Activated B cell treated with CpG ODN at 0.5 μM for 24 hours (primary cell): Measurements from ENCODE around the gene SHF. TPM values are rescaled to one million over a fixed set of nuclear protein-coding genes. Genes with fewer than 3 reads are reported as not detected.
A peak's percentile ranks its signal among the peaks of the same experiment; 100 is the strongest.
"Not testable (repeated sequence)": the region's sequence is repeated elsewhere in the genome, so short reads cannot be mapped to it uniquely, and the experiment has no call there.

ENCODE experiments used
- ATAC-seq: fragments of 200-7000 bp; cut with Tn5 transposase; one replicate; pipeline ENCODE4 v1.10.0; 2021; ENCODE audit warnings: low read depth, mild to moderate bottlenecking, moderate library complexity
- CTCF ChIA-PET: fragments of 350-600 bp; sonication (Branson Sonifier 250); formaldehyde crosslinking; loops from one replicate; lab custom pipeline; 2021; ENCODE audit warnings: antibody characterized with exemption; lab: Charles Lee
- POLR2A ChIA-PET: fragments of 350-600 bp; sonication (Branson Sonifier 250); formaldehyde crosslinking; loops from one replicate; lab custom pipeline; 2021; ENCODE audit warnings: antibody characterized with exemption; lab: Charles Lee
- DNase-seq: peaks from one replicate; pipeline ENCODE4 v3.0.0; 2022
- H3K27ac Mint-ChIP-seq: one replicate; pipeline ENCODE4 v1.8.0; 2020; ENCODE audit warnings: mixed read lengths
- H3K27me3 Mint-ChIP-seq: one replicate; pipeline ENCODE4 v1.8.0; 2021; ENCODE audit warnings: mixed read lengths
- H3K36me3 Mint-ChIP-seq: one replicate; pipeline ENCODE4 v1.8.0; 2021; ENCODE audit warnings: low read depth, mixed read lengths
- H3K4me1 Mint-ChIP-seq: one replicate; pipeline ENCODE4 v1.8.0; 2021; ENCODE audit warnings: mixed read lengths
- H3K4me3 Mint-ChIP-seq: one replicate; pipeline ENCODE4 v1.8.0; 2020; ENCODE audit warnings: mild to moderate bottlenecking, mixed read lengths
- H3K9me3 Mint-ChIP-seq: one replicate; pipeline ENCODE4 v1.8.0; 2020; ENCODE audit warnings: mixed read lengths
- CTCF ChIP-seq: fragments of 200-600 bp; IDR thresholded peaks from one replicate; pipeline ENCODE4 v1.8.0; 2022; ENCODE audit warnings: antibody characterized with exemption, mild to moderate bottlenecking
- intact Hi-C: fragments of 100-400 bp; cut with micrococcal nuclease; formaldehyde crosslinking; loops from one replicate; pipeline ENCODE4 v1.15.1; 2024
- total RNA-seq: library from RNA; stranded (reverse); gene quantifications from 2 replicates; pipeline ENCODE4 v1.2.3, GENCODE V29; 2022

SHF gene, protein sequence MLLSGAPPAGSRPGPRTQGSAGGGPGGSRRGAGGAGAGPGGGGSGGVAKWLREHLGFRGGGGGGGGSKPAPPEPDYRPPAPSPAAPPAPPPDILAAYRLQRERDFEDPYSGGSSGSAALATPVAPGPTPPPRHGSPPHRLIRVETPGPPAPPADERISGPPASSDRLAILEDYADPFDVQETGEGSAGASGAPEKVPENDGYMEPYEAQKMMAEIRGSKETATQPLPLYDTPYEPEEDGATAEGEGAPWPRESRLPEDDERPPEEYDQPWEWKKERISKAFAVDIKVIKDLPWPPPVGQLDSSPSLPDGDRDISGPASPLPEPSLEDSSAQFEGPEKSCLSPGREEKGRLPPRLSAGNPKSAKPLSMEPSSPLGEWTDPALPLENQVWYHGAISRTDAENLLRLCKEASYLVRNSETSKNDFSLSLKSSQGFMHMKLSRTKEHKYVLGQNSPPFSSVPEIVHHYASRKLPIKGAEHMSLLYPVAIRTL
- 5.8 and 8.5 TPM in 2 replicates for total RNA-seq

DNA sequence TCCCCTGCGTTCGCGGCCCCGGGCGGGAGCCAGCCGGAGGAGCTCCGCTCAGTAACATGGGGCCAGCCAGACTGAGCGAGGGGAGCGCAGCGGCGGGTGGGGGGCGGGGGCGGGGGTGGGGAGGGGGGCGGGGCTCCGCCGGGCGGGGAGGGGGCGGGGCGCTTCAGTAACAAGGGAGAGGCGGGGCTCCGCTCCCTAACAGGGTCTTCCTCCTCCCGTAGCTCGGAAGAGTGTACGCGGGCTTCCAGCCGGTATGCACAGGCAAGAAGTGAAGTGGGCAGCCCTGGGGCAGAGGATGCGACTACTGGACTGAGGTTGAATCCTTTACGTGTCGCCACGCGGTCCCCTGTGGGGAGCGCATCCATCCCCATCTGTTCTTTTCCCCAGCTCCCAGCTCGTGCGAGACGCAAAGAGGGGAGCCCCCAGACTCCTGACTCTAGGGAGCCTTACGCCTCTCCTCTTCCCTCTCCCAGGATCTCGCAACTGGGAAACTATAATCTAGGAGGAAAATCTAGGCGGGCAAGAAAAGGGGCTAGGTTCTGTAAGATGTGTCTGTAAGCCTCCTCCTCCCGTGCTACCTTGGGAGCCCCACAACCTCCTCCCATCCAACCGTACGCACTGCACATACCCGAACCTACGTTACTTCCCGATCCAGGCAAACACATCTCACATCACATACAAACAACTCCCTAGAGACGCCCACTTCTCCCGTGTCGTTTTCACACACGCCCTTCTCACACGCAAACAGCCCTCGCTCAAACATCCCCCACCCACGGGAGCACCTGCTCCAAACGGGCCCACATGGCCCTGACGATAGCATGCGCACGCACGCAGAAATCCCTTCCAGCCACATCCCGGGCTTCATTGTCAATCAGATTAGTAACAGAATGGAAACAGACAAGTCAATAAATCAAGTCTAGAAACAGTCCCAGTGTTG, at the start of gene SHF:
Gene SHF (minus strand): TSS at position 73 of the 937 bp plus-strand sequence. CDS start 15 bp downstream, at position 58.
- Mint-ChIP-seq H3K4me3 (peak within 1 kb of the TSS; percentile 89), H3K4me1 (peaks cover 15% of the 10 kb centered on the region), H3K27me3 (peaks cover 2% of the 10 kb centered on the region), H3K9me3 (no peaks in the 10 kb centered on the region), H3K36me3 (peaks cover 5% of the 10 kb centered on the region), H3K27ac (peak within 1 kb of the TSS; percentile 82)
- peak; percentile 78 for ATAC-seq
- peak; percentile 55 for DNase-seq
- ChIA-PET POLR2A (interaction anchor here (0.6 to 2.9 kb wide), 8 partner anchors 8 to 267 kb away, joined by 3 to 48 read pairs (median 5); a partner anchor contains a TSS), CTCF (interaction anchor here (1.0 to 1.3 kb wide), 3 partner anchors 10 to 25 kb away, joined by 3 to 6 read pairs (median 4); no protein-coding TSS in a partner anchor)
- intact Hi-C loops = loop anchor here (1.0 kb wide), 2 partner anchors 10 to 21 kb away; no protein-coding TSS in a partner anchor
- TF ChIP-seq CTCF = no peak

GRCh38 chr15:45236806-45237205, 49.0 kb upstream of the SHF start:
- H3K4me1 Mint-ChIP-seq, intact Hi-C loops, H3K27ac Mint-ChIP-seq, H3K36me3 Mint-ChIP-seq, H3K4me3 Mint-ChIP-seq, POLR2A ChIA-PET, H3K27me3 Mint-ChIP-seq, ATAC-seq, DNase-seq, CTCF ChIA-PET: not testable (repeated sequence)
- H3K9me3 Mint-ChIP-seq = peaks cover 50% of the 10 kb centered on the region

DNA sequence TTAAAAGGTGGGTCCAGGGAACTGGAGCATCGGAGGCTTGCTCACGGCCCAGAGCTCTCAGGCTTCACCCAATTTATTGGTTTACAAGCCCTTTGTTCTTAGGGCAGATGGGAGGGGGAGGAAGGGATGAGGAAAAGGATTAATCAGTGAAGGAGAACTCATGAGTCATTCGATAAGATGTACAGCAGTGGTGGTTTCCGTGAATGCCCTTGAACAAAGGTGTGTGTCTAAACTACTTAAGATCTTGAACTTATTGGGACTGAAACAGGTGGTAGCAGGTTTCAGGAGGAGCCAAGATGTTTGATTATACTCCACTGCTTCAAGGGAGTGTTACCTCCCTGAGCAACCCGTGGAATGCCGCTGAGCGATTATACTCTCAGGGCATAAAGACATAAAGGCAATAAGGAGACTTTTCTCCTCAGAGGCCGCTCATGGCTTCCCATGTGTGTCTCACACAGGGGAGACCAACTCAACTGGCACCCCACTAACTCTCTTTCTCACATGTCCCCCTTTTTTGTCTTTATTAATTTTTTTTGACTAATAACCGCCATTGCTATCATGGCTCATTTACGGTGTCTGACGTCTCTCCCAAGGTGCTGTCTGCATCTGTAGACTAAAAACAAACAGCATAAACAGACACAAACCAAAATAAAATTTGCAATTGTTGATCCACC, 46.9 kb upstream of the SHF start:
- peaks cover 15% of the 10 kb centered on the region for H3K27me3 Mint-ChIP-seq
- CTCF ChIA-PET = interaction anchor here (0.9 kb wide), 1 partner anchor 392 kb away, joined by 3 read pairs; no protein-coding TSS in a partner anchor

DNA sequence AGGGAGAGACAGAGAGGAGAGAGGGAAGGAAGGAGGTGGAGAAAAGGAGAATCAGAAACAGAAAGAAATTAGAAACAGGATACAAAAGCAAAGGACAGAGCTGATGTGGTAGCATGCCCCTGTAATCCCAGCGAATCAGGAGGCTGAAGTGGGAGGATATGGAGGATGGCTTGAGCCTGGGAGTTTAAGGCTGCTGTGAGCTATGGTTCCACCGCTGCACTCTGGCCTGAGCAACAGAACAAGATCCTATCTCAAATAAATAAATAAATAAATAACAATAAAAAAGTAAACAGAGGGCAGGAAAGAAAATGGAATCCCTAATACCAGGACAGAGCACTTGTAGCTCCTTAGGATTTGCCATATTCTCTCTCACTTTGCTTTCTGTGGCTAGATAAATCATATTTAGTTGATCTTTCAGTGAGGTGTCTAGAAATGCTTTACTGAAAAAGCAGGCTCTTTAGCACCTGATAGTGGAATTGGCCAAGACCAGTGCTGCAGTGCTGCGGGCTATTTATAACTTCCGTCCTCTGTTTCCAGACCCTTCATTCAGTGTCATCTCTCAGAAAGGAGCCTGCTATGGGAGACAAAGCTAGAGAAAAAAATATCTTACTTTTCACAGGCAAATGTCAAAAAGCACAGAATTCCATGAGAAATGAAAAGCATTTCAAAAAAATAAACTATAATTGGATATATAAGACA, 44.2 kb upstream of the SHF start:
- CTCF ChIA-PET = interaction anchor here (0.8 kb wide), 1 partner anchor 105 kb away, joined by 3 read pairs; no protein-coding TSS in a partner anchor
- H3K27me3 Mint-ChIP-seq = peaks cover 18% of the 10 kb centered on the region
- no peak overlapping the region for H3K4me3 Mint-ChIP-seq
- POLR2A ChIA-PET = no interaction called here
- peaks cover 25% of the 10 kb centered on the region for H3K9me3 Mint-ChIP-seq
- no peak overlapping the region for H3K27ac Mint-ChIP-seq
- DNase-seq (no peak), ATAC-seq (no peak)
- H3K4me1 Mint-ChIP-seq = no peaks in the 10 kb centered on the region
- peaks cover 1% of the 10 kb centered on the region for H3K36me3 Mint-ChIP-seq
- intact Hi-C loops = no loop called here
- no peak for TF ChIP-seq CTCF

More for the DNA sequence above, 46.9 kb upstream of the SHF start:
- H3K4me1 Mint-ChIP-seq = no peaks in the 10 kb centered on the region
- H3K27ac Mint-ChIP-seq = no peak overlapping the region
- no peak for ATAC-seq
- peaks cover 38% of the 10 kb centered on the region for H3K9me3 Mint-ChIP-seq
- DNase-seq = no peak
- intact Hi-C loops = no loop called here
- no peak for TF ChIP-seq CTCF
- H3K4me3 Mint-ChIP-seq = no peak overlapping the region
- H3K36me3 Mint-ChIP-seq = peaks cover 5% of the 10 kb centered on the region
- POLR2A ChIA-PET = no interaction called here
